HG03558 (cell line): Measurements from ENCODE around the gene FOXO1.

Experiments
- ATAC-seq: cut with Tn5 transposase; IDR thresholded peaks from one replicate; pipeline ENCODE4 v1.9.1; 2021; ENCODE audit warnings: moderate number of reproducible peaks; ENCODE audit not compliant: unreplicated experiment; ENCODE audit errors: extremely low read depth

Gene FOXO1

GRCh38 chr13:40585911-40586471 is 80.5 kb downstream of the FOXO1 start:
- no peak for ATAC-seq

- no peak for ATAC-seq
Measured at GRCh38 chr13:40583738-40584137, 82.7 kb downstream of the FOXO1 start.

GRCh38 chr13:40582531-40582930 is 83.9 kb downstream of the FOXO1 start:
- no peak for ATAC-seq

GRCh38 chr13:40581277-40581579 is 85.2 kb downstream of the FOXO1 start:
- ATAC-seq: no peak

GRCh38 chr13:40580566-40581276 is 85.7 kb downstream of the FOXO1 start:
- no peak for ATAC-seq

- ATAC-seq: no peak
Measured at GRCh38 chr13:40579535-40579934, 86.9 kb downstream of the FOXO1 start.

GRCh38 chr13:40578055-40578454 is 88.4 kb downstream of the FOXO1 start:
- ATAC-seq: no peak

GRCh38 chr13:40576369-40576768 is 90.1 kb downstream of the FOXO1 start:
- no peak for ATAC-seq

GRCh38 chr13:40572961-40573360 is 93.5 kb downstream of the FOXO1 start:
- no peak for ATAC-seq

- ATAC-seq: no peak
Measured at GRCh38 chr13:40571338-40571963, 95.0 kb downstream of the FOXO1 start.

GRCh38 chr13:40570930-40571329 is 95.5 kb downstream of the FOXO1 start:
- no peak for ATAC-seq

- no peak for ATAC-seq
Measured at GRCh38 chr13:40569024-40569350, 97.5 kb downstream of the FOXO1 start.

- ATAC-seq: no peak
Measured at GRCh38 chr13:40568246-40569023, 98.0 kb downstream of the FOXO1 start.

- ATAC-seq: no peak
Measured at GRCh38 chr13:40566811-40567210, 99.6 kb downstream of the FOXO1 start.

GRCh38 chr13:40565282-40566148 is 100.9 kb downstream of the FOXO1 start:
- no peak for ATAC-seq

GRCh38 chr13:40564342-40565001 is 102.0 kb downstream of the FOXO1 start:
- ATAC-seq: no peak

- no peak for ATAC-seq
Measured at GRCh38 chr13:40563350-40564125, 102.9 kb downstream of the FOXO1 start.

GRCh38 chr13:40562975-40563349 is 103.5 kb downstream of the FOXO1 start:
- no peak for ATAC-seq

- ATAC-seq: no peak
Measured at GRCh38 chr13:40559915-40560314, 106.5 kb downstream of the FOXO1 start.
